Measurements from ENCODE around the gene MRGPRF. TPM values are rescaled to one million over a fixed set of nuclear protein-coding genes. Genes with fewer than 3 reads are reported as not detected.
A peak's percentile ranks its signal among the peaks of the same experiment; 100 is the strongest.

The MRGPRF gene, protein sequence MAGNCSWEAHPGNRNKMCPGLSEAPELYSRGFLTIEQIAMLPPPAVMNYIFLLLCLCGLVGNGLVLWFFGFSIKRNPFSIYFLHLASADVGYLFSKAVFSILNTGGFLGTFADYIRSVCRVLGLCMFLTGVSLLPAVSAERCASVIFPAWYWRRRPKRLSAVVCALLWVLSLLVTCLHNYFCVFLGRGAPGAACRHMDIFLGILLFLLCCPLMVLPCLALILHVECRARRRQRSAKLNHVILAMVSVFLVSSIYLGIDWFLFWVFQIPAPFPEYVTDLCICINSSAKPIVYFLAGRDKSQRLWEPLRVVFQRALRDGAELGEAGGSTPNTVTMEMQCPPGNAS
- total RNA-seq, result 0.53 TPM in 1 of 2 replicates, not detected in the other

DNA sequence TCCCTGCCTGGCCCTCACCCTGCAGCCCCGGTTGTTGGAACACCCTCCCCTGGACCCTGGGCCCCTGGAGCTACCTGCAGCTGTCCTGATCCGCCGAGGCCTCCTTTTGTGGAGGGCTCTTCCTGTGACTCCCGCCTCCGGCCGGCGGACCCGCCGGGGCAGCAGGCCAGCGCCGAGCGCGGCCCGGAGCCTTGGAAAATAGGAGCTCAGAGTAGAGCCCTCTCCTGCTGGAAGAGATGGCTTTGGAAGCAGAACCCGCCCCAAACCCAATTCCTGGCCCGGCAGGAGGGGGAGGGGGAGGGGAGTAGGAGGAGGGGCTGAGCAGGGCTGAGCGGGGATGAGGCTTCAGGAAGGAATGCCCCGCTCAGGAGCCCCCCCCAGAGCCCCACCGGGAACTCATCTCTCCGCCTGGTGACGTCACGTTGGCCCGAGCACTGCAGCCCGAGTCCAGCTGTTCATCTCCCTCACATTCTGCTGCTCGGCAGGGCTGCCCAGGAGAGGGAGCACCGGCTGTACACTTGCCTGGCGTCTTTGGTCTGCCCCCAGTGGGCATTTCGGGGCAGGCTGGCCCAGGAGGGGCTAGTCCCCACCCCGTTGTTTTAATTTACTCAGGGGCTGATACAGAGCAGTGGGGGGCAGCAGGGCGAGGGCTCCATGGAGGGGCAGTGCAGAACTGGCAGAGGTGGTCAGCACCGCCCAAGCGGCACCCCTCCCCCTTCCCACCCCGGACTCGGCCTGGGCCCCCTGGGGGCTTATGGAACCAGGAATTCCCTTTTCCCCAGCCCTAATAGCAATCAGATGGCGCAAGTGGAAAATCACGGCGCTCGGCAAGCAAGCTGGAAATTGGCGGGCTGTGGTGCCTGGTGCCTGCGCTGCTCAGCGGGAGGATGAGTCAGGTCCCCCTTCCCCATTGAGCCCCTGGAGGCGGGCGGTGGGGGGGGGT lies at the start of gene MRGPRF:
Gene MRGPRF (minus strand): TSS at position 238 of the 943 bp plus-strand sequence. CDS start 3,345 bp downstream, outside the sequence.
- DNase-seq (ENCODE audit: low read depth) (no peak), FAIRE-seq (no peak)
- H3K27me3 ChIP-seq (ENCODE audit: control insufficient read depth, insufficient read depth, low read length), result peaks cover 6% of the 10 kb centered on the region
- no peak within 1 kb of the TSS for H3K4me3 ChIP-seq (ENCODE audit: low read depth, low read length)
- TF ChIP-seq CTCF (IDR thresholded peaks at IDR 0.05; ENCODE audit: insufficient read depth, low read length, severe bottlenecking), result peak; percentile 28
- no peaks in the 10 kb centered on the region for H3K36me3 ChIP-seq (ENCODE audit: control insufficient read depth, insufficient read depth, low read length)

GRCh38 chr11:69062169-69062855 lies 49.3 kb upstream of the MRGPRF start:
- FAIRE-seq, result no peak
- no peaks in the 10 kb centered on the region for H3K27me3 ChIP-seq (ENCODE audit: control insufficient read depth, insufficient read depth, low read length)
- H3K4me3 ChIP-seq (ENCODE audit: low read depth, low read length), result no peak overlapping the region
- DNase-seq (ENCODE audit: low read depth), result no peak
- no peak for TF ChIP-seq CTCF (IDR thresholded peaks at IDR 0.05; ENCODE audit: insufficient read depth, low read length, severe bottlenecking)
- peaks cover 11% of the 10 kb centered on the region for H3K36me3 ChIP-seq (ENCODE audit: control insufficient read depth, insufficient read depth, low read length)

- DNase-seq (ENCODE audit: low read depth) (no peak), FAIRE-seq (peak; percentile 81)
- H3K4me3 ChIP-seq (ENCODE audit: low read depth, low read length), result no peak overlapping the region
- peaks cover 11% of the 10 kb centered on the region for H3K36me3 ChIP-seq (ENCODE audit: control insufficient read depth, insufficient read depth, low read length)
- TF ChIP-seq CTCF (IDR thresholded peaks at IDR 0.05; ENCODE audit: insufficient read depth, low read length, severe bottlenecking), result no peak
- no peaks in the 10 kb centered on the region for H3K27me3 ChIP-seq (ENCODE audit: control insufficient read depth, insufficient read depth, low read length)
These were observed 48.6 kb upstream of the MRGPRF start for GRCh38 chr11:69061713-69062053.

- no peak for DNase-seq (ENCODE audit: low read depth)
- no peak for FAIRE-seq
- H3K36me3 ChIP-seq (ENCODE audit: control insufficient read depth, insufficient read depth, low read length), result peaks cover 11% of the 10 kb centered on the region
These were observed 48.0 kb upstream of the MRGPRF start for GRCh38 chr11:69060806-69061712.

More at GRCh38 chr11:69060806-69061712, 48.0 kb upstream of the MRGPRF start:
- Histone ChIP-seq H3K27me3 (ENCODE audit: control insufficient read depth, insufficient read depth, low read length) (no peaks in the 10 kb centered on the region), H3K4me3 (ENCODE audit: low read depth, low read length) (no peak overlapping the region)
- TF ChIP-seq CTCF (IDR thresholded peaks at IDR 0.05; ENCODE audit: insufficient read depth, low read length, severe bottlenecking), result no peak

Data from bronchial epithelial cell (primary cell).